Fibroblast of pulmonary artery (primary cell): ENCODE data around the gene IARS2.

Experiments used
- DNase-seq: peaks from one replicate; pipeline ENCODE4 v3.0.0-alpha.2; 2010; ENCODE audit warnings: low read depth
- H3K4me3 ChIP-seq: replicated peaks from 2 replicates; pipeline ENCODE4 v1.5.1; 2011; ENCODE audit warnings: low read depth, mild to moderate bottlenecking, control low read depth, low read length, moderate library complexity
- TF ChIP-seq, protein P1 (sequence below): IDR thresholded peaks from 2 replicates; pipeline ENCODE4 v1.5.1; 2011; ENCODE audit warnings: mild to moderate bottlenecking, control low read depth, low read length, inconsistent platforms; ENCODE audit errors: missing control alignments

The IARS2 gene

DNA sequence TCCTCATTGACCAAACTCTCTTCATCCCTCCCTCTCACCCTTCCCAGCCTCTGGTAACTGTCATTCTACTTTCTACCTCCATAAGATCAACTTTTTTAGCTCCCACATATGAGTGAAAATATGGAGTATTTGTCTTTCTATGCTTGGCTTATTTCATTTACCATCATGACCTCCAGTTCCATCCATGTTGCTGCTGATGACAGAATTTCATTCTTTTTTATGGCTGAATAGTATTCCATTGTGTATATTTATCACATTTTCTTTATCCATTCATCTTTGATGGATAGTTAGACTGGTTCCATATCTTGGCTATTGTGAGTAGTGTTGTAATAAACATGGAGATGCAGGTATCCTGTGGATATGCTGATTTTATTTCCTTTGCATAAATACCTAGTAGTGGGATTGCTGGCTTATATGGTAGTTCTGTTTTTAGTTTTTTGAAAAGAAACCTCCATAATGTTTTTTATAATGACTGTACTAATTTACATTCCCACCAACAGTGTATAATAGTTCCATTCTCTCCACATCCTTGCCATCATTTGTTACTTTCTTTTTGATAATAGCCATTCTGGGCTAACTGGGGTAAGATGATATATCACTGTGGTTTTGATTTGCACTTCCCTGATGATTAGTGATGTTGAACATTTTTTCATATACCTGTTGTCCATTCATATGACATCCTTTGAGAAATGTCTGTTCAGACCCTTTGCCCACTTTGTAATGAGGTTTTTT lies 35.7 kb downstream of the IARS2 start:
- no peak for DNase-seq
- TF ChIP-seq, protein P1, sequence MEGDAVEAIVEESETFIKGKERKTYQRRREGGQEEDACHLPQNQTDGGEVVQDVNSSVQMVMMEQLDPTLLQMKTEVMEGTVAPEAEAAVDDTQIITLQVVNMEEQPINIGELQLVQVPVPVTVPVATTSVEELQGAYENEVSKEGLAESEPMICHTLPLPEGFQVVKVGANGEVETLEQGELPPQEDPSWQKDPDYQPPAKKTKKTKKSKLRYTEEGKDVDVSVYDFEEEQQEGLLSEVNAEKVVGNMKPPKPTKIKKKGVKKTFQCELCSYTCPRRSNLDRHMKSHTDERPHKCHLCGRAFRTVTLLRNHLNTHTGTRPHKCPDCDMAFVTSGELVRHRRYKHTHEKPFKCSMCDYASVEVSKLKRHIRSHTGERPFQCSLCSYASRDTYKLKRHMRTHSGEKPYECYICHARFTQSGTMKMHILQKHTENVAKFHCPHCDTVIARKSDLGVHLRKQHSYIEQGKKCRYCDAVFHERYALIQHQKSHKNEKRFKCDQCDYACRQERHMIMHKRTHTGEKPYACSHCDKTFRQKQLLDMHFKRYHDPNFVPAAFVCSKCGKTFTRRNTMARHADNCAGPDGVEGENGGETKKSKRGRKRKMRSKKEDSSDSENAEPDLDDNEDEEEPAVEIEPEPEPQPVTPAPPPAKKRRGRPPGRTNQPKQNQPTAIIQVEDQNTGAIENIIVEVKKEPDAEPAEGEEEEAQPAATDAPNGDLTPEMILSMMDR = no peak
- no peak overlapping the region for H3K4me3 ChIP-seq

DNA sequence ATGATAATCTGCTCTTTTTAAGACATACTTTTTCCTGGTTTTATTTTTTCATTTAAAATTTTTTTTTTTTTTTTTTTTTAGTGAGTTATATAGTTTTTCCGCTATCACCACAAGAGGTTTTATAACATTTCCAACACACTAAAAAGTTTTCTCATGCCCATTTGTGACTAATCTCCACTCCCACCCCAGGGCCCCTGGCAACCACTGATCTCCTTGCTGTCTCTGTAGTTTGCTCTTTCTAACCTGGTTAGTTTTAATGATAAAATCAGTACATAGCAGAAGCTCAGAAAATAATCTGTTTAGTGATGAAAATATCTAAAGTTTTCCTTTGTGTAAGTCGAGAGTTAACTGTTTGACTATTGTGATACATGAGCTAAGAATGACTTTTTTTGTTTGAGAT lies 41.8 kb downstream of the IARS2 start:
- DNase-seq = no peak
- no peak overlapping the region for H3K4me3 ChIP-seq
- TF ChIP-seq, protein P1 = no peak

DNA sequence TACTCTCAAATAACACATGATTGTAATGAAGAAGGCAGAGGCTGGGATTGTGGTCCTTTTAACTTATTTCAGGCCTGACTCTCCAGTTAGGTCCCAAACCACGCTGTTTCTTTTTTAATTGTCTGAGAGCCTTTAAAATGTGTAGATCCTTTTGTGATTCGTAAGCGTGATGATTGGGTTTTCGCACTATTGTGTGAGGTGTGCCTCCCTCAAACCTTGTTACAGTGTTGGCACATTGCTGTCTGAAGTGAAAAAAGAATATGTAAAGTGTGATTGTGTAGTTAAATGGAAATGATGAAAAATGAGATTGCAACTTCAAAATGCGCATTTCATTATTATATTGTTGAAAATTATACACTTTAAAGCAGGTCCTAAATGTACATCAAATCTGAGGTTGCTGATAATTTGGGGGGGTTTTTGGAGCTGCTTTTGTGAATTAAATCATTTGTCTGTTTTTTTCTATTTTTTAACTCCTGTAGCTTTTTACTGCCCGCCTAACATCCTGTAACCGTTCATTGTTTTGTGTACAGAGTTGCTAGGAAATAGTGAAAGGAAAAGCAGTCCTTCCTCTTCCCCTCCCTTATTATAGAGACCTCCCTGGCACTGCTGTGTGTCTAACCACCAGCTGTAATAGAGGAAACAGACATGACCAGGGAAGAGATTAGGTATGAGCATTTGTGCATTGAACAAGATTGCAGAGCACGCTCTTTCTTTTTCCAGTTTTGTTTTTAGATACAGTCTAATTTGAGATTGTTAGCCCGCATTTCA lies 43.3 kb downstream of the IARS2 start:
- H3K4me3 ChIP-seq = no peak overlapping the region
- DNase-seq = peak; percentile 47
- TF ChIP-seq, protein P1 = no peak

DNA sequence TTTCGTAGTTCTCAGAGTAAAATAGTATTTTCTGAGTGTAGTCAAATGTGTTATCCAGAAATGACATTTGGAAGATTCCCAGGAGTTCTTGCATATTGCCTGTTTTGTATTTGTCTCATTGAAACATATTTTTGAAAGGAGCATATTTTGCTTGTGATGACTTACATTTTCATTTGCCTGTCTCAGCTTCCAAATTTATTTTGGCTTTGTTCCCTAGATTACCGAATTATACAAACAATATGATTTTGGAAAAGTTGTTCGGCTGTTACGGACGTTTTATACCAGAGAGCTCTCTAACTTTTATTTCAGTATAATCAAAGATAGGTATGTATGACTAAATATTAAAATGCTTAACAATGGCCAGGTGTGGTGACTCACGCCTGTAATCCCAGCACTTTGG lies 46.0 kb downstream of the IARS2 start:
- TF ChIP-seq, protein P1 = no peak
- DNase-seq = no peak
- H3K4me3 ChIP-seq = no peak overlapping the region

DNA sequence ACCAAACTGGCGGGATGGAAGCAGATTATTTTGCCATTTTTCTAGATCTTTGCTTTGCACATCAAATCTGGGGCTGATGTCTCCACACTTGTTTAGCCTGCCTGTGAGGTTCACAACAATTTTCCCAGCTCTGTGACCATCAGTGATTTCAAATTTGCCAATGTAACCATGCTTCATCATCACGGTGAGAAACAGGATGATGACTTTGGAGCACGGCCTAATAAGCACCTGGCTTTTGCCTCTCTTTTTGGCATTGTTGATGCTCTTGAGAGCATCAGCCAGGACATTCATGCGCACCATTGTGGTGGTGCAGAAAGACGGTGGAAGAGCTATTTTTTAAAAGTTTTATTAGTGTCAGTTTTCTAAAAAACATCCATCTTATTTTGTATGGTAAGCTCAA lies 50.1 kb downstream of the IARS2 start:
- DNase-seq = no peak
- H3K4me3 ChIP-seq = no peak overlapping the region
- TF ChIP-seq, protein P1 = no peak

DNA sequence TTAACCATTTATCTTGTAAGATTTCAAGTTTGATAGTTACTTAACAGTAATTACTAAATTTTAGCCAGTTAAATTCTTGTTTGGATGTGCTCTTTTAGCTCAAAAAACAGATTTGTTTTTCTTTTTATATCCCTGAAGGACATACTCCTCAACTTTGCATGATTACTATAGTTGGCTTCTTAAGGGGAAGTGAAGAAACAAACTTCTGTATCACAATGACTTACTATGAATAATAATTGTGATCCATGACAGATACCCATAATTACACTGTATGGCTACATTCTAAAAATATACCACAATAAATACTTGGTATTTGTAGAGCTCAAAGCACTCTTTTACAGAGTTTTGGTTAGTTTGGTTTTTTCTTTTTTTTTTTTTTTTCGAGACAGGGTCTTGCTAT lies 55.8 kb downstream of the IARS2 start:
- DNase-seq = no peak
- no peak overlapping the region for H3K4me3 ChIP-seq
- TF ChIP-seq, protein P1 = no peak
